GM18502 (cell line): Measurements from ENCODE around the gene SPAG16.

Experiments used
- ATAC-seq: cut with Tn5 transposase; IDR thresholded peaks from one replicate; pipeline ENCODE4 v1.9.1; 2021; ENCODE audit warnings: mild to moderate bottlenecking; ENCODE audit not compliant: unreplicated experiment, poor library complexity

The SPAG16 gene

DNA sequence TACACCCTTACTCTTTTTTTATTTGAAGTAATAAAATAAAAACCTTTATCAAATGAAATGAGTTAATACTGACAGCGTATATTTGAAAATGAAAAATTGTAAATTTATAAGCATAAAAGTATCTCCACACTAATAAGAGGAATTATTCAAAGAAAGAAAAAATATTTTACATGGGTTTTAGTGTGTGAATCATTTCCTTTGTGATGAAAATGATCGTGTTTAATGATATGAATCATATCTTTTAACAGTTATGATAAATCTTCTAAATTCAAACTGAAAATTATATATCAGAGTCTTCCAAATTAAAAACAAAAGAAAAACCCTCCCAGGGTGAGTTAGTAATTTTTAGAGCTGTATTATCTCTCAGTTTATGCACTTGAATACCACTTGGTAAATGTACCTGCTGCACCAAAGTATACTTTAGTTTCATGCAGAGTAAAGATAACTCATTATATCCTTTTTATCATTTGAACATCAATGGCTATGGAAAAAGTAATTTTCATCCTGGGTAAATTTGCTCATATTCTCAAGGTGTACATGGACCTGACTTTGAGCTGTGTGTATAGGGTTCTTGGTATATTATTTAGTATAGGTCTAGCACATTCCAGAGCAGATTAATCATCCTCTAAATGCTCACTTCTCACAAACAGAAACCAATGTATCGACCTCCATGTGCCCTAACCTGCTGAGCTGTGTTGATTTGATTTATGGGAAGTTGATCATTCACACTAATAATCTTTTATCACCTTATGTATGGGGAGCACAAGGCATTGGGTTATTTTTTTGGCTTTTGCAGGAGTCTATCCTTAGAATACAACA, 1027.9 kb downstream of the SPAG16 start:
- ATAC-seq: no peak

DNA sequence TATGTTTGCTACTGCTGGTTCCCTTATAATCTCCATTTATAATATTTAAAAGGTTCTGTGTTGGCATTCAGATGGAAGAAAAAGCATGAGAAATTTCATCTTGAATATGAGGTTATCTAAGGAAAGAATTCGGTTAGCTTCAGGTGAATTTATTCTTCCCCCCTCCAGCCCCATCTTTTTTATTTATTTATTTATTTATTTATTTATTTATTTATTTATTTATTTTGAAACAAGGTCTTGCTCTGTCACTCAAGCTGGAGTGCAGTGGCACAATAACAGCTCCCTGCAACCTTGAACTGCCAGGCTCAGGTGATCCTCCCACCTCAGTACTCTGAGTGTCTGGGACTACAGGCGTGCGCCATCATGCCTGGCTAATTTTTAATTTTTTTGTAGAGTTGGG, 1031.1 kb downstream of the SPAG16 start:
- no peak for ATAC-seq

DNA sequence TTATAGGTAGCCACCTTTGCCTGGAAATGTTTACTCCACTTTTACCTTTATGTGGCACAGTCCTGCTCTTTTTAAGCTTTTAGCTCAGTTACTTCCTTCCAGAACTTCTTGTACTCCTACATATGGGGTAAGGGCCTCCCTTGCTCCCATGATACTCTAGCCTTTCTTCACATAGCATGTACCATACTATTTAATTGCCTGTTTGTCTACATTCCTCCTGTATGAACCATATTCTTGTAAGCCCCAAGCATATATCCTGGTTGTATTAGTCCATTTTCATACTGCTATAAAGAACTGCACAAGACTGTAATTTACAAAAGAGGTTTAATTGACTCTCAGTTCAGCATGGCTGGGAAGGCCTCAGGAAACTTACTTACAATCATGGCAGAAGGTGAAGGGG, 1035.9 kb downstream of the SPAG16 start:
- ATAC-seq: no peak

DNA sequence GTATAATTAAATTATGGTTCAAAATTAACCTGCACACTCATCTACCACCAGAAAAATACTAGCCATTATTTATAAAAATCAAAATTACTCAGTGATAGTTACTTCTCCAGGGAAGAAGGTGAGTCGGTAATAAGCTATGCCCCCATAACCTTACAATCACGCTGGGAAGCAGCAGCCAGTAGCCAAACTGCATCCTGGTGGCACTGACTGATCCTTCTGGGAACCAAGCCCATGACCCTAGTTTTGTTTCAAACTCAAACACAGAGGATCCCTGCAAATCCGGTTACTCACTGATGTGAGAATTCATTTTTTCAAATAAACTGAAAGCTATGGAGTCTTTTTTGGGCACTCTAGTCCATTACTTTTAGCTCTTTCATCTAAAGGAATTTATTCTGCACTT, 1038.4 kb downstream of the SPAG16 start:
- no peak for ATAC-seq

DNA sequence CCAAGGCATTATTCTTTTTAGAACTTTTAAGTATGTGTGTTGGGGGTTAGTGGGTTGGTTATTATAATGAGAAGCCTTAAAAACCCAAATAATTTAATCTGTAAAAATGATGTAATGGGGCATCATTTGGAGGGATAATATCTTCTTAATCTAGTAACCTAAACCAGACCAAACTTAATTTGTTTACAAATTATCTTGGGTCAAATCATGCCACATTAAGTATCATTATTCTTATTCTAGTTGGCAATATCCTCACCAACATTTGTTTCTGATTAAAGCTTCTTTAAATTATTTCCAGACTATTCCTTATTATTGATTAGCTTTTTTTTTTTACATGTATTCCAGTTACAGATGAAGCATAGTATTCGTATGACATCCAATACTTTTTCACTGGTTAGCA, 1041.1 kb downstream of the SPAG16 start:
- no peak for ATAC-seq

DNA sequence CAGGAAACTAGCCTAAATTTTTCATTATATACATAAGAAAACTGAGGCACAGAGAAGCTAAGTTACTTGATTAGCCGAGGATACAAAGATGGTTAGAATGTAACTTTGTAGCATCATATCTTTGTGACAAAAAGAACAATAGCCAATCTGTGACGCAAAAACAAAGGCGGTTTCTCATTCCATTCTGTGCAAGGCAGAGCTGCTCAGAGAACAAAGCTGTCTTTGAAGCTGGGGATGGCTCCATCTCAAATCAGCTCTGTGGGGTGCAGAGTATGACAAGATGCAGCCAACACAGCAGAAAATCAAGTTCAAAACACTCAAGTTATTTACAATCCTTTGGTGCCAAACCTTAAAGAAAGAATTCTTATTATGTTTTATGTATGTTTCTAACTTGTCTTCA, 1044.7 kb downstream of the SPAG16 start:
- no peak for ATAC-seq

DNA sequence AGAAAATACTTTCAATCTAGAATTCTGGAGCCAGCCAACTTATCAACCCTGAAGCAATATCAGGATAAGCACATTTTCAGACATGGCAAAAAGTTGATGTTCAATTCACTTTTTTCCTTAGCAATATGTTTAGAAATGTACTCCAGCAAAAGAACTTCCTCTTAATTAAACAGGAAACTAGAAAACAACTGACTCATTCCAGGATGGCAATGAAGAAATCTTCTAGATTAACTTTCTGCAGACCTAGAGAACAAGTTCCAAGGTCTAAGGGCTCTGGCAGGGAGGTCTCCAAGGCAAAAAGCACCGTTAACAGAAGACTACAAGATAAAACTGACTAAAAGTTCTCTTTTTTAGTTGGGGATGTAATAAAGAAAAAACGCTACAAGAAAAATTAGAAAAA, 1057.4 kb downstream of the SPAG16 start:
- no peak for ATAC-seq

DNA sequence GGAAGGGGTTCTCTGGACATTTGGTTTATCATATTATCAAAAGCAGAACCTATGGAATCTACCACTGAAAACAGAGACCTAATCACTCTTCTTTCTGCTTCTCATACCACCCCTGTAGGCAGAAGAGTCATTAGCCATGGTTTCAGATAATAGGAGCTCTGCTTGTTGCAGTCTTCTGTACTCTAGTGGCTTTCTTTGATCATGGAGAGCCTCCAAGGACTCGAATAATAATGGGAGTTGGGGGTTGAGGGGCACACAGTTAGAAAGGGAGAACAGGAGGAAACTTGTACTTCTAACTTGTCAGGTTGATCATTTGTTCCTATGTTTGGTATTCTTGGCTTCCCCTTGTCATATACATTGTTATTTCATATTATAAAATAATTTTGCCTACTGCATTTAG, 1074.2 kb downstream of the SPAG16 start:
- no peak for ATAC-seq

DNA sequence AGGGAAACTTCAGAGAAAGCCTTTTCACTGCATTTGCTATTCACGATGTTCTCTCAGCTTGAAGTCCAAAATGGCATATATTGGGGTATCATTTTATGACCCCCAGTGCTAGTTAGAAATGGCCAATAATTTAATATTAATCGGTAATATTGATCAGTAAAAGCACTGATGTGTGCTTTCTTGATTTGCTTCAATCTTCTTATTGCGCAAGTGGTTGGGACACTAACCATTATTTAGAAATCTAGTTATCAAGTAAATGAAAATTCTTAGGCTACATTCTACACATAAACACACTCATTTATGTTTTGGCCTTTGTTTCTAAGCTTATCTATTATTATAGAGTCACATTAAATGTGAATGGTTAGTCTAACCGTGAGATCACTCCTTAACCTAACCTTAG, 1076.9 kb downstream of the SPAG16 start:
- no peak for ATAC-seq

DNA sequence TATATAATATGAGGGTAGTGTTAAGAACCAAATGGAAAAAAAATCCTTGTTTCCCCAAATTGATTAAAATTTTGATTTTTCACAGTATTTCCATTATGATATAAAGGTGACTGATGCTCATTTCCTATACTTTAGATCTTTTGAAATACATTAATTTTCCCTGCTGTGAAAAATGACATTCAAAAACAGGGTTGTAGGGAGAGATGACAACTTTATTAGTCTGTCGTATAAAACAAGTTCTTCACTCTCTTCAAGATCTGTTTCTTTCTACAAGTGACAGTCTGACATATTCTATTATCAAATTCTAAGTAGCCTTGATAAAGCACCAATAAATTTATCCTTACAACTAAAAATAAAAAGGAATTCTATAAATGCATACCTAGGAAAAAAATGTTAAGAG, 1081.3 kb downstream of the SPAG16 start:
- ATAC-seq: no peak

DNA sequence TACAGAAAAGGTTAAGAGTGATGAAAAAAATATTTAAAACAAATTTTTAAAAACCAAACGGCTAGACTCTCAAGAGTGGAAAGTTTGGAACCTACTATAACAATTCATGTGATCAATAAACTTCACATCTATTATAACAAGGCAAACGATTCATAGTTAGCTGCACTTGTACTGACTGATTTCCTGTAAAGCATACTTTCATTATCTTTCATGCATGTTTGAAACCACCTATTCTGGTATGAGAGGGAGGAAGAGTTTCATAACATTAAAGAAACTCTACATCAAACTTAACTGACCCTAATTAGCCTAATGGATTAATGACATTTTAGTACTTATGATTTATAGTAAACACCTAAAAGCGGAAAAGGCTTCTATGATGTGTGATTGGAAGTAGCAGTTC, 1082.9 kb downstream of the SPAG16 start:
- ATAC-seq: no peak

DNA sequence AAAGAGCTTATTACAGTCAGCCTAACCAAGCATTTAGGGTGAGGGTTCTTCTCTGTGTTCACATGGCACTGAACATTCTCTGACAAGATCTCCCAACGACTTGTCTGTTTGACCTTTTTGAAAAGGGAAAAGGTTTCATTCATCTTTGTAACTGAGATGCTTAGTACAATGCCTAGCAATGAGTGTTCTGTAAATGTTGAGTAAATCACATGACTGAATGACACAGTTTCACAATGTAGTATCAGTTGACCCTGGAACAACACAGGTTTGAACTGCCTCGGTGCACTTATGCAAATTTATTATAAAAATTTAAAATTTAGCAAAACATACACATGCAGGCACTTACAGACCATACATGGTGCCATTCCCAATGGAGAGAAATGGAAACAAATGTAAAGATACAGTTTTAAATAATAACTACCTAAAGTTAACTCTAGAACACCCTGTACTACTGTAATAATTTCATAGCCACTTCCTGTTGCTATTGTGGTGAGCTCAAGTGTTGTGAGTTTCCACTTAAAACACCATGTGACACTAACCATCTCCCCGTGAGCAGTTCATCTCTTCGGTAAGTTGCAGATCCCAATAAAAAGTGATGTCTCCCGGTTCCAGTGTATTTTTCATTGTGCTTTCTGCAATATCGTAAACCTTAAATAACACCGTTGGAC, 1092.5 kb downstream of the SPAG16 start:
- ATAC-seq: peak; percentile 67

DNA sequence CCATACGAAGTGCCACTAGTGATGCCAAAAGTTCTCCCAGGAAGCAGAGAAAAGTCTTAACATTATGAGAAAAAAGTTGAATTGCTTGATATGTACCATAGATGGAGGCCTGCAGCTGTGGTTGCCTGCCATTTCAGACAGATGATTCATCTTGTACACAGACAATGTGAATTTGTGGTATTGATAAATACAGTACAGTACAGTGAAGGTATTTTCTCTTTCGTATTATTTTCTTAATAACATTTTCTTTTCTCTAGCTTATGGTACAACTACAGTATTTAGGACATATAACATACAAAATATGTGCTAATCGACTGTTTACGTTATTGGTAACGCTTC, 1093.0 kb downstream of the SPAG16 start:
- no peak for ATAC-seq

DNA sequence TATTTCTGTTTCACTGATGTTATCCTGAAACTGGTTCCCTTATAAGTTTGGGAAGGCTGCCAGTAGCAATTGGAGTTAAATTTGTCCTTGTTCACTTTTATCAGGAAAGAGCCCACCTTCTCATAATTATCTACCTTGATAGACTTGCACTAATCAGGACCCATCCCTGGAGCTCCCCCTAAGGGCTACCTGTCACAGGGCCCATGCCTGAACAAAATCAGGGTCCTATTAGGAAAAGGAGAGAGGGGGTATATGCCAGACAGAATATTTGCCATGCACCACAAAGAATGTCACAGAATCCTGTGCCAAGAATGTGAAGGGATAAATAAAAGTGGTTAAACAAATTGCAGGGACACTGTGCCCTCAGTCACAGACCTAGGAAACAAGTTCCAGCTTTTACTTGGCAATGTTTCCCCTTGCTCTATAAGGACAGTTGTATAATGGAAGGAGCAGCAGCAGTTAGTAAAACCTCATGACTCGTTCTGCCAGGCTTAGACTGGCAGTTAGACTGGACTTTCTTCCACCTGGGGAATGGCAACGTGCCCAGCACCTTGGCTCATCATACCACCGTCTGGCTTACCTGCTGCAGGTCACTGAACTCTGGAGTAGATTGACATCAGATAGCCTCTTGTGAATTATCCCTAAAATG, 1094.3 kb downstream of the SPAG16 start:
- no peak for ATAC-seq

DNA sequence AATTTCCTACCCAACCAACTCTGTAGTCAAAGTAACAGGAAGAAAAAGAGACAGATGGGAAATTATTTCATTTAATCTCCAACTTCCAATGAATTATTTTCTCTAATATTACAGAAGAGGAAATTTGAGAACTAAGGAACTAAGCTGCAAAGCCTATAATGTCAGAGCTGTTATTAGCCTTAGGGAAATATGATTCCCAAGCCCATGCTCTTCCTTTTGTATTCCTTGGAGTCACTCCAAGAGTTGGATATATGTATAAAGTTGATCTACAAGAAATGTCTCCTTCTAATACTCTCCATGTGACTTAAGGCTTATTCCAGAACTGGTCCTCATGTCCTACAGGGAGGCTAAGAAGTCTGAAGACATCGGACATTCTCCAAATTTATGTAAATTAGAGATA, 1095.0 kb downstream of the SPAG16 start:
- no peak for ATAC-seq

DNA sequence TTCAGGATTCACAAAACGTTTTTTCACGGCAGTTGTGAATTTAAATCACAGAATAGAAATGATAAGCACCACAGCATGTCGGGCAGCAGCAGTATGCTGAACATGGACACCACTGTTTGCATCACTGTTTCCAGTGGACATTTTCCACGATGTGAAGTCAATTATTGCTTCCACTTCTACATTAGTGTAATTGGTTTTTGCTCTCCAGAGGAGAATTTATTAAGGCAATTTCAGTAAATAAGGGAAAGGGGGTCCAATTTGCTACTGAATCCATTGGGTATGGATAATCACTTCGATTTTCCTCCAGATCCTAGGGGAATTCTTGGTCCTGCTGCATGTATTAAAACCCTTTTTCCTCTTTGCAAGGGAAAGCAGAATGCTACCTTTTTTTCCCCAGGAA, 1096.4 kb downstream of the SPAG16 start:
- ATAC-seq: no peak

DNA sequence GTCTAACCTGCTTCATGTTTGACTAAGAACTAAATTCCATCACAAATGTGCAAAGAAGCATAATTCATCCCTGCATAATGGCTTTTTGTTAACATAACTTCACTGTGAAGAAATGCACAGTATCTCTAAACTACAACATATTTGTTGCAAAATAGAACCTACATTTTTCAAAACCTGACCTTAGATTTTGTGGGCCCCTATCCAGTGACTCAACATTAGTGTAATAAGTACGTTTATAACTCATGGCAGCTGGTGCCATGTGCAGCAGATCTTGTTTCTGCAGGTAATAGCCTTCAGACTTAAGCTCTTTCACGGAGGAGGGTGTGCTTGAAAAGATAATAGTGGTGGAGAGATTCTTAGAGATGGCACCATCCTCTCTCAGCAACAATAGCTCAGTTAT, 1098.0 kb downstream of the SPAG16 start:
- no peak for ATAC-seq

DNA sequence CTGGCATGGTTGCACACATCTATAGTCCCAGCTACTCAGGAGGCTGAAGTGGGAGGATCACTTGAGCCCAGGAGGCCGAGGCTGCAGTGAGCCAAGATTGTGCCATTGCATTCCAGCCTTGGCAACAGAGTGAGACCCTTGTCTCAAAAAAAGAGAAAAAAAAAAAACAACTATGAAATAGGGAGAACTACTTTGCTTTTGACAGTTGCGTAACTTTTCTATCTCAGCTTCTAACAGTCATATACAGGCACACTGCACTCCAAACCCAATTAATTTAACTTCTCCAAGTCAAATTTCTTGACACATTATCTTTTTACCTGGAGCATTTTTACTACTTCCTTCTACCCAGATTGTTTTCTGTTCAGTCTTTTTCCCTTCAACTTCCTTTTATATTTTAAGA, 1102.5 kb downstream of the SPAG16 start:
- no peak for ATAC-seq

DNA sequence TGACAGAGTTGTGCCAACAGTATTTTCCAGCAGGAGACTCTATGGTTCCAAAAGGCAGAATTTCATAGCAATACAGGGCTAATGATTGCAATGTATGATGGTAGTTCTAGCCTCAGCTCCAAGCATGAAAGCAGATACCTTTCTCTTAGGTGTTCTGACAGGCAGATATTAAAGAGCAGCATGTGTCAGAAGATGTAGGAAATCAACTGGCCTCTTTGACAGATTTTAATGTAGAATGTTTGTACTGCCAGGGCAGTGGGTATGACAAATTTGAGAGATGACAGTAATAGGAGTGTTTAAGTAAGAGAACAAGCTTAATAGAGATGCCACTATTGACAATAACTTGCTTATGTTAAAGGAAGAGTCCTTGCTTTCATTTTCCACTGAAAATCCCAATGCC, 1105.1 kb downstream of the SPAG16 start:
- ATAC-seq: no peak

DNA sequence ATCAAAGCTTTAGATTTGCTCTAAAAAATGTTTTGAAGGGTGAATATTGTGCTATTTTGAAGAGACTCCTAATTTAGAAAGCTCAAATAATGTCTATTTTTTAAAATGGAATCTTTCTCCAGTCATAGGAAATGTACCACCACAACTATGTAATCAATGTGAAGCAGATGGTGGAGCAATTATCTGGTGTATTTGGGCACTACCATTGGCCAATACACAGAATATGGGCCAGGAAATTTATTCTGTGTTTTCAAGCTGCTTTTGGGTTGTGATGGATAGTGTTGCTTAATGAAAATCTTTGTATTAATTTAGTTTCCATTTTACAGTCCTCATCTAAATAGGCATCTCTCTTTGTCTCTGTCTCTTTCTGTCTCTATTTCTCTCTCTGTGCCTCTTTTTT, 1109.5 kb downstream of the SPAG16 start:
- ATAC-seq: no peak

DNA sequence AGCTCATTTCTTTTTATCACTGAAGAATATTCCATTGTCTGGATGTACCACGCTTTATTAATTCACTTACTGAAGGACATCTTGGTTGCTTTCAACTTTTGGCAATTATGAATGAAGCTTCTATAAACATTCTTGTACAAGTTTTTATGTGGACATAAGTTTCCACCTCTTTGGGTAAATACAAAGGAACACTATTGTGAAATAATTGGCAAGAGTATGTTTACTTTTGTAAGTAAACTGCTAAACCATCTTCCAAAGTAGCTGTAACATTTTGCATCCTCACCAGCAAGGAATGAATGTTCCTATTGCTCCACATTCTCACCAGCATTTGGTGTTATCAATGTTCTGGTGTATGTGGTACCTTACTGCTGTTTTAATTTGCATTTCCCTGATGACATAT, 1110.8 kb downstream of the SPAG16 start:
- ATAC-seq: no peak

DNA sequence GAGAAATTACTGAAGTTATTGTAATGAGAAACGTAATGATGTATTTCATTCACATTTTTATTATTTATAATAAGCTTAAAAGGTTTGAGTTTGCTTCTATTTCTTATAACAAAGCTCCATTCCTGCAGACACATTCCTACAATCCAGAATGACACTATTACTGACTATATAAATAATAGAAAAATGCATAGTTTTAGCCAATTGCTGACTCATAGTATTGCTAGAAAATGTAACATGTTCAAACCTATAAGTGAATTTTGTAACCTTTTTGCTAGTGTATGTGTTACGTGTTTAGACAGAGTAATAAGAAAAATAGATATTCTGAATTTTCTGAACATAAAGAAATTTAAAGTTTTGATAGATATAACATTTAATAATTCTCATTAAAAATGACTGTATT, 1117.3 kb downstream of the SPAG16 start:
- ATAC-seq: no peak
